GM18951 (cell line): ENCODE data around the gene CCT8.
"Not testable (repeated sequence)": the region's sequence is repeated elsewhere in the genome, so short reads cannot be mapped to it uniquely, and the experiment has no call there.

Source experiments
- POLR2A ChIP-seq: IDR thresholded peaks from 4 replicates; pipeline ENCODE4 v1.6.1; 2011; ENCODE audit warnings: mild to moderate bottlenecking; ENCODE audit not compliant: insufficient read length, insufficient read depth; ENCODE audit errors: extremely low read depth
- in situ Hi-C: fragments of 300-500 bp; cut with MboI; formaldehyde crosslinking; loops from one replicate; pipeline ENCODE4 v1.12.0; 2022; ENCODE audit warnings: low sequenced_read_pairs, mixed read lengths, inconsistent platforms; ENCODE audit not compliant: unreplicated experiment

The CCT8 gene

DNA sequence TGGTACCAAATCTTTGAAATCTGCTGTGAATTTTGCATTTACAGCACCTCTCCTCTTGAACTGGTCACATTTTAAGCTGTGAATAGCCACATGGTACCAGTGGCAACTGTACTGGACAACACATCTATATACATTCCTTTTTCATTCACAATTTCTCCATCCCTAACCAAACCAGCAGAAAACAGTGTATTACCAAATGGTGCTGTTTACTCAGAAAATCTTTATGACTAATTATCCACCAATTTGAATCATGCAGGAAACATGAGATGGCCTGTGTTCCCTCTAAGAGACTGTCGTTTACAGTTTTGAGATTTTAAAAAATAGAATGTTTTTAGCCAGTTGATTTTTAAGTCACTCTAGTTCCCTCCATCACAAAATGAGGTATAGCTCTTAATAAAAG lies 17.6 kb upstream of the CCT8 start:
- in situ Hi-C loops = no loop called here
- no peak for TF ChIP-seq POLR2A

DNA sequence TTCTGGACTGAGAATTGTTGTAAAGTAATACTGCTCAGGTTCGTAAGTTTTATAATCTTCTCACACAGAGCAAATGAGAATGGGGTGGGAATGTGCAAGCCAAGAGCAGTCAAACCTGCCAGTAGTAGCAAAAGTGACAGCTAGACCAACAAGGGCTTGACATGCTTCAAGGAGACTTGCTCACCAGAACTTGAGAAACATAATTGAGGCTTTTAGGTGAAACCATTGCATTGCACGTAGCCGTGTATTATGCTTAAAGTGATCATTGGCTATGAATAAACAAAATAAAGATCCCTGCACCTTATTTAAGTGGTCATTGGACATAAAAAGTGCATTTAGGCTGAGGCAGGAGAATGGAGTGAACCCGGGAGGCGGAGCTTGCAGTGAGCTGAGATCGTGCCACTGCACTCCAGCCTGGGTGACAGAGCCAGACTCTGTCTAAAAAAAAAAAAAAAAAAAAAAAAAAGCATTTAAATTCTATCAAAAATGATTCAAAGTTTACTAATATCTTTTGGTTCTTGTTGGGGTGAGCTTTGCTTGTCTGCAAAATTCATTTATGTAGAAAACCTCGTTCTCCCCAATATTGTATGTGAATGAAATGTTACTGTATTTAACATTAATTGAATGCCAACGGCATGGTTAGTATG lies 11.8 kb upstream of the CCT8 start:
- in situ Hi-C loops = loop anchor here (5.0 to 10.0 kb wide), 2 partner anchors 287 to 760 kb away; no protein-coding TSS in a partner anchor
- TF ChIP-seq POLR2A = no peak

DNA sequence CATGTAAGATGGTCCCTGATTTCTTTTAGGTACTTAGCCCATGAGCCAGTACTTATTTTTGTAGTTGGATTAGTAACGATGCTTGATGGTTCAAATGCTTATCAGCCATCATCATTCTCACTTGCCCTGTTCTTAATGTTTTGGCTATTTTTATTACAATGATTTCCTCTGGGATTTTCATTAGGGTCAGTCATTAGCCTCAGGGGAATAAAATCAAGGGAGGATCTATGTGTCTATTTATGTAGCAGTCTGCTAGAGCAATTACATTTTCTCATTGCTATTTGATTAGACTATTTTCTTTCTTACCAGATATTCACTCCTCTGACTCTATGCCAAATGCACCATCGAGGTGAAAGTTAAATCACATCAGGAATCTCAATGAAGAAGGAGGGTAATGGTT lies 10.9 kb upstream of the CCT8 start:
- in situ Hi-C loops = loop anchor here (10.0 kb wide), 1 partner anchor 760 kb away; no protein-coding TSS in a partner anchor
- no peak for TF ChIP-seq POLR2A

DNA sequence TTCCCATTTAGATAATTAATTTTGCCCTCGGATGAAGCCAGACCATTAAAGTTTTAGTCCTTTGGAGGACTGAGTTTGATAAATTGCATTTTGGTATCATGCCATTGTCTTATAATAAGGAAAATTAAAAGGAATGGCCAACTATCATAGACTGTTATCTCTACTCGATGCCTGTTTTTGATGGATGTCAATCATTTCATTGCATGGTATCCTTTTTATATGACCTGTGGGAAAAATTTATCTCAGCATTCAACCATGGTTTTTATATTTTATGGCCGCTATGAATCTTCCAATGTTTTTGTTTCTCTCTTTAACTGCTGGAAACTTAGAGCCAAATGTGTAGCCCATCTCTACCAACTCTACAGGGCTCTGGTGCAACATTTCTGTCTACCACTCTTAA lies 9.9 kb upstream of the CCT8 start:
- TF ChIP-seq POLR2A = no peak
- in situ Hi-C loops = loop anchor here (10.0 kb wide), 1 partner anchor 761 kb away; no protein-coding TSS in a partner anchor

DNA sequence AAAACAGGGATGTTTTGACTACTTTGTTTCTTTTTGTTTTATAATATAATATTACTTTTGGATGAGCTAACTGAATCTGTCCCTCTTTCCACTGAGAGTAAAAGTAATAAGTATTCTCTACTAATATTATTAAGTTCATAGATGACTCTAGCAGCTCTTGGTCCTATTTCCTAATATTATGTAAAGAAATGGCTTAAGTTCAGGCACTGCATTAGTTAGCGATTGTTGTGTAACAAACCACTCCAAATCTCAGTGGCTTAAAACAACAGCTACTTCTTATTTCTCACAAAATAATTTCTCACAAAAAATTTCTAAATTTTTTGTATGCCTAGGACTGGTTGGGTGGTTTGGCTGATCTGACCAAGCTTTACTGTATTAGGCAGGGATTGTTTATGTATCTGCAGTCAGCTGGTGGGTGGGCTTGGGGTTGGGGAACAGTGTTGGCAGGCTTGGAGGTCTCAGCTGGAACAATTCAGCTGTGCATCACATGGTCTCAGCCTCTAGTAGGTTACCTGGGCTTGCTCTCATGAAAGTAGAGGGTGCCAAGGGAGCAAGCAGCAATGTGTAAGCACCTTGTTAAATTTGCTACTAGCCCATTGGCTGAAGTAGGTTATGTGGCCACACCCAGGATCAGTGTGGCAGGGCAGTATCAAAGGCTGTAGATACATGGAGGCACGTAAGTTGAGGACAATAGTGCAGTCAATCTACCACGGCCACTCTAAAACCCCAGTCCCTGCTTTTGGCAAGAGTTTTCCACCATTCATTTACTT lies 8.8 kb upstream of the CCT8 start:
- in situ Hi-C loops = loop anchor here (10.0 kb wide), 1 partner anchor 763 kb away; no protein-coding TSS in a partner anchor

DNA sequence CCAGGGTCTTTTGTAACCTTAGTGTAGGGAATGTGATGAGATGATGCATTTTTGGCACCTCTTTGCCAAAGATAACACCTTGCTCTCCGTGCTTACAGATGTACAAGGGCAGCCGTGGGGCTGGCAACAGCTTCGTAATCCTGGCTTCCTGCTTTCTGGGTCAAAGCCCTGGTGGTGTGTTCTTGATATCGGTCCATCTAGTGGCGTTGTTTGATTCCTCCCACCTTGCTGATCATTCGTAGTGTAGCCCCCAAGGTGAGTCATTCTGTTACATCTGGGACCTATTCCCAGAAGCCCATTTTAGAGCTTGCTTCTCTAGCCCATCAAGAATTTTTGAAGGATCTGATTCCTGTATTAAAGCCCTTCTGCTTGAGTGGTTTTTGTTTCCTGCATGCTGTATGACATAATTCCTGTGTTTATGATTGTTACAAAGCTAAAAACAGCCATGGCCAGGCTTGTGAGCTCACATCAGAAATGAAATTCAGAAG lies 7.0 kb upstream of the CCT8 start:
- no peak for TF ChIP-seq POLR2A
- in situ Hi-C loops = loop anchor here (10.0 kb wide), 1 partner anchor 764 kb away; no protein-coding TSS in a partner anchor

More for the DNA sequence above, 8.8 kb upstream of the CCT8 start:
- no peak for TF ChIP-seq POLR2A

DNA sequence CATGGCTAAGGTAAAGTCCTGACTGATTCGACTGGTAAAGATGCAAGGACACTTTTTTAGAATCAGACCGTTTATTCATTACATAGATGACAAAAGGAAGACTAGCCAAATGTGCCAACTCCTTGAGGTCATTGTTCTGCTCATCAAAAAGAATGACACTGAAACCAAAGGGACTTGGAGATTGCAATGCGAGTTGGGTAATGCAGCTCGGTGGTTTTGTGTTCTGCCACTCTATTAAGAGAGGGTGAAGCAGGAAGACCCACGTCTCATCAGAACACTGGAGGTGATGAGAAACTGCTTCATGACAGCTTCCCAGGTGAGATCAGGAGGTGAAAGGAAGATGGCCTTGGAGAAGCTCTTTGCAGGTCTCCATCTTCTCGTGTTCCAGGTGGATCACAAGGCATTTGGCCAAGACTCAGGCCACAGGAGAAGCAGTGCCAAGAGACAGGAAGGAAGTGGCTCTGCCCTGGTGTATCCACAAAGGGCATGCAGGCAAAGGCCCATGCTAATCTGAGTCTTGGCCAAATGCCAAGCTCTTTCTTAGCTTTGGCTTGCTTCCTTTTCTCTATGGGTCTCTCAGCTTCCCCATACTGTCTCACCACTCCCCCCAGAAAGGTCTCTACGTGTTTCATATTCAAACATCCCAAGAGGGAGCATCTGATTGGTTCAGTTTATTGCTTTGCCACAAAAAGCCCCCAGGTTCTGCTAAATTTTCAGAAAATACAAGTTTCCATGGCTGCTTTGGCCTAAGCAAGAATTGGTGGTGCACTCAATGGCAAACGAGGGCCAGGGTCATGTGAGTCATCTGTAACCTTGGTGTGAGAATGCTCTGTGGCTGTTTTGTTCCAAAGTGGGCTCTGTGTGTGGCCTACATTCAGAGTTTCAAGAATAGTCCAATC lies 5.7 kb upstream of the CCT8 start:
- in situ Hi-C loops = no loop called here
- no peak for TF ChIP-seq POLR2A

DNA sequence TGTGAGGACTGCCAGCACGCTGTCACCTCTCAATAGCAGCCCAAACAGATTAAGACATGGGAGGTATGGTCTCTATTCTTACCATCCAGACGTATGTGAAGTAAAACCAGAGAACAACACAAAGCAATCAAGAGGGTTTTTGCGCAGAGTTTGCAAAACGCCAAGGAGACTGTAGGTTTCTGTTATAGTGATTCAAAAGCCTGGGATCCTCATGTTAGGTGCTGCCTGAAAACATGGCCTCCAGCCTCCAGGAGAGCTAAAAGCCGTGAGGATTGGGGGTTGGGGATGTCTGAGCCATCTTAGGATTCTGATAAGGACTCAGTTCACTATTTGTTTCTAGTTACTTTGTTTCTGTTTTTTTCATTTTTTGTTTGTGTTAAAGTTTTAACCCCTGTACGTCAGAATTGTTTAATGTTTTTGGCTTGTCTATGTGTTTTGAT lies 4.2 kb upstream of the CCT8 start:
- in situ Hi-C loops = no loop called here
- no peak for TF ChIP-seq POLR2A

DNA sequence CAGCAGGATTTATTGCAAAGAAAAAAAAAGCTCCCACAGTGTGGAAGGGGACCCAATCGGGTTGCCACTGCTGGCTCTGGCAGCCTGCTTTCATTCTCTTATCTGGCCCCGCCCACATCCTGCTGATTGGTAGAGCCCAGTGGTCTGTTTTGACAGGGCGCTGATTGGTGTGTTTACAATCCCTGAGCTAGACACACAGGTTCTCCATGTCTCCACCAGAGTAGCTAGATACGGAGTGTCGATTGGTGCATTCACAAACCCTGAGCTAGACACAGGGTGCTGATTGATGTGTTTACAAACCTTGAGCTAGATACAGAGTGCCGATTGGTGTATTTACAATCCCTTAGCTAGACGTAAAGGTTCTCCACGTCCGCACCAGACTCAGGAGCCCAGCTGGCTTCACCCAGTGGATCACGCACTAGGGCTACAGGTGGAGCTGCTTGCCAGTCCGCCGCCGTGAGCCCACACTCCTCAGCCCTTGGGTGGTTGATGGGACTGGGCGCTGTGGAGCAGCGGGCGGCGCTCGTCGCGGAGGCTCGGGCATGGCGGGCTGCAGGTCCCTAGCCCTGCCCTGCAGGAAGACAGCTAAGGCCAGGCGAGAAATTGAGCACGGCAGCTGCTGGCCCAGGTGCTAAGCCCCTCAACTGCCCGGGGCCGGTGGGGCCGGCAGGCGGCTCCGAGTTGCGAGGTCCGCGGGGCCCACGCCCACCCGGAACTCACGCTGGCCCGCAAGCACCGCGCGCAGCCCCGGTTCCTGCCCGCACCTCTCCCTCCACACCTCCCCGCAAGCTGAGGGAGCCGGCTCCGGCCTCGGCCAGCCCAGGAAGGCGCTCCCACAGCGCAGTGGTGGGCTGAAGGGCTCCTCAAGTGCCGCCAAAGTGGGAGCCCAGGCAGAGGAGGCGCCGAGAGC lies 3.5 kb upstream of the CCT8 start:
- TF ChIP-seq POLR2A = peak; percentile 45
- in situ Hi-C loops = not testable (repeated sequence)

DNA sequence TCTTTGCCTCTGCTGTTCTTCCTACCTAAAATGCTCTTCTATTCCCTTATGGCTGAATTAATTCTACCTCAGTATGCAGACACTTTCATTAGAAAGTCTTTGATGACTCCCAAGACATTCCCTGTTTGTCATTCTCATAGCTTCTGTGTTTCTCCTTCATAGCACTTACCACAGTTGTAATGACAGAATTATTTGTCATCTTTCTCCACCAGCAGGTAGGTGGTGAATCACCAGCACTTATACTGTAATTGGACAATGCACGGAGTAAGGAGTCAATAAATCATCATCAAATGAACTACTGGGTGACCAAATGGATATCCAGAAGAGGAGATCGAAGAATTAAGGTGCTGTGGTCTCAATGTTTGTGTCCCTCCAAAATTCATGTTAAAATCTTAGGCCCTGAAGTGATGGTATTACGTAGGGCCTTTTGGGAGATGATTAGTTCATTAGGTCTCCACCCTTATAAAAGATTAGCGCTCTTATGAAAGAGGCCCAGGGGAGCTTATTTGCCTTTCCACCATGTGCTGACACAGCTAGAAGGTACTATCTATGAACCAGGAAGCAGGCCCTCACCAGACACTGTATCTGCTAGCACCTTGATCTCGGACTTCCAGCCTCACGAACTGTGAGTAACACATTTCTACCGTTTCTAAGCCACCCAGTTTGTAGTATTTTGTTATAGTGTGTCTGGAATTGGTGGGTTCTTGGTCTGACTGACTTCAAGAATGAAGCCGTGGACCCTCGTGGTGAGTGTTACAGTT lies 2.4 kb upstream of the CCT8 start:
- no peak for TF ChIP-seq POLR2A
- in situ Hi-C loops = no loop called here

DNA sequence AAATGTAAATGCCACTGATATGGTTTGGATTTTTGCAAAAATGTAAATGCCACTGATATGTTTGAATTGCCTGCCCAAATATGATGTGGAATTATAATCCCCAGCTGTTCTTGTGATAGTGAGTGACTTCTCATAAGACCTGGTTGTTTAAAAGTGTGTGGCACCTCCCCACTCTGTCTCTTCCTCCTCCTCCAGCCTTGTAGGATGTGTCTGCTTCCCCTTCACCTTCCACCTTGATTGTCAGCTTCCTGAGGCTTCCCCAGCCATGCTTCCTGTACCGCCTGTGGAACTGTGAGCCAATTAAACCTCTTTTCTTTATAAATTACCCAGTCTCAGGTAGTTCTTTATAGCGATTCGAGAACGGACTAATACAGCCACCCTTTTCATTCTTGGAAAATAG lies 1.3 kb upstream of the CCT8 start:
- in situ Hi-C loops = no loop called here
- TF ChIP-seq POLR2A = no peak

DNA sequence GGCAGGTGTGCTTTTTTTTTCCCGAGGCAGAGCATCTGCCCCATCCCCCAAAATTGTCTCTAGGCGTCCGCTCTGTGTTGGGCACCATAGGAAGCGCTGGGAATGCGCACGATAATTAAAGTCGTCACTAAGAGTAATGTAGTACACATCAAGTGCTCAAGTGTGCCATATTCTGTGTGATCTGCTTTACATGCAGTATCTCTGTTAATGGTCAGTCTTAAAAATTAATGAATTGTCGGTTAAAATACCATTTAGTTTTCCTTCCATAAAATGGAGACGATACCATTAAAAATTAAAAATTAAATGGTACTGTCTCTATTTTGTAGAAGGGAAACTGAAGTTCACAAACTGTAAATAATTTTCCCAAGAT lies 544 bp upstream of the CCT8 start:
- in situ Hi-C loops = no loop called here
- TF ChIP-seq POLR2A = no peak

DNA sequence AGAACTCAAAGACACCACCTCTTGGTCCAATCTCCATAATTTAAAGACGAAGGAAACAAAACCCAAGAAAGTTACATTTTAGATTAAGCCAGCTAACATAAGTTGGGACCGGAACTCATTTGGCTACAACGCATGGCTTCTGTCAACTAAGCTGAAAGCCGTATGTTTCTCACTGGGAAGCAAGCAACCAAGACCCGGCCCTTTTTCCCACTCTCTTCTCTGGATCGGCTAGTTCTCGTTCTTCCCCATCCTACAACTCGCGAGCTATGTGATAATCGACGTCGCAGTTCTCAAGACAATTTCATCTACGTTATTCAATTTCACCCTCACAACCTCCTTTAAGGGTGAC lies 601 bp downstream of the CCT8 start:
- no peak for TF ChIP-seq POLR2A
- in situ Hi-C loops = no loop called here
